ENCODE results near the gene LRRC55.

Gene LRRC55

GRCh38 chr11:57203882-57204480 is 22.2 kb downstream of the LRRC55 start:
- no peak for DNase-seq

GRCh38 chr11:57205041-57205641 is 23.4 kb downstream of the LRRC55 start:
- no peak for DNase-seq

GRCh38 chr11:57207168-57207567 is 25.4 kb downstream of the LRRC55 start:
- no peak for DNase-seq

- DNase-seq = no peak
These were observed 29.0 kb downstream of the LRRC55 start for GRCh38 chr11:57210781-57211180.

- no peak for DNase-seq
These were observed 31.8 kb downstream of the LRRC55 start for GRCh38 chr11:57213342-57214097.

GRCh38 chr11:57214098-57214417 is 32.3 kb downstream of the LRRC55 start:
- DNase-seq = no peak

- no peak for DNase-seq
These were observed 32.7 kb downstream of the LRRC55 start for GRCh38 chr11:57214494-57214893.

GRCh38 chr11:57216463-57216862 is 34.7 kb downstream of the LRRC55 start:
- DNase-seq = no peak

- DNase-seq = no peak
These were observed 35.3 kb downstream of the LRRC55 start for GRCh38 chr11:57217053-57217452.

GRCh38 chr11:57219021-57219627 is 37.4 kb downstream of the LRRC55 start:
- no peak for DNase-seq

GRCh38 chr11:57222239-57222638 is 40.5 kb downstream of the LRRC55 start:
- no peak for DNase-seq

- DNase-seq = no peak
These were observed 41.8 kb downstream of the LRRC55 start for GRCh38 chr11:57223601-57224000.

- no peak for DNase-seq
These were observed 42.4 kb downstream of the LRRC55 start for GRCh38 chr11:57224128-57224527.

GRCh38 chr11:57224537-57224936 is 42.8 kb downstream of the LRRC55 start:
- DNase-seq = no peak

- DNase-seq = no peak
These were observed 46.8 kb downstream of the LRRC55 start for GRCh38 chr11:57228600-57228999.

GRCh38 chr11:57230316-57230715 is 48.6 kb downstream of the LRRC55 start:
- DNase-seq = no peak

GRCh38 chr11:57230791-57231538 is 49.2 kb downstream of the LRRC55 start:
- no peak for DNase-seq

GRCh38 chr11:57231539-57232253 is 49.9 kb downstream of the LRRC55 start:
- DNase-seq = no peak

- DNase-seq = no peak
These were observed 51.9 kb downstream of the LRRC55 start for GRCh38 chr11:57233702-57234101.

- no peak for DNase-seq
These were observed 54.3 kb downstream of the LRRC55 start for GRCh38 chr11:57235761-57236703.

- no peak for DNase-seq
These were observed 55.5 kb downstream of the LRRC55 start, which contains the start of gene APLNR for GRCh38 chr11:57237204-57237681. APLNR (minus strand) TSS chr11:57237250; CDS start chr11:57237004, 246 bp downstream.
